Measurements from ENCODE around the gene WDR49.

DNA sequence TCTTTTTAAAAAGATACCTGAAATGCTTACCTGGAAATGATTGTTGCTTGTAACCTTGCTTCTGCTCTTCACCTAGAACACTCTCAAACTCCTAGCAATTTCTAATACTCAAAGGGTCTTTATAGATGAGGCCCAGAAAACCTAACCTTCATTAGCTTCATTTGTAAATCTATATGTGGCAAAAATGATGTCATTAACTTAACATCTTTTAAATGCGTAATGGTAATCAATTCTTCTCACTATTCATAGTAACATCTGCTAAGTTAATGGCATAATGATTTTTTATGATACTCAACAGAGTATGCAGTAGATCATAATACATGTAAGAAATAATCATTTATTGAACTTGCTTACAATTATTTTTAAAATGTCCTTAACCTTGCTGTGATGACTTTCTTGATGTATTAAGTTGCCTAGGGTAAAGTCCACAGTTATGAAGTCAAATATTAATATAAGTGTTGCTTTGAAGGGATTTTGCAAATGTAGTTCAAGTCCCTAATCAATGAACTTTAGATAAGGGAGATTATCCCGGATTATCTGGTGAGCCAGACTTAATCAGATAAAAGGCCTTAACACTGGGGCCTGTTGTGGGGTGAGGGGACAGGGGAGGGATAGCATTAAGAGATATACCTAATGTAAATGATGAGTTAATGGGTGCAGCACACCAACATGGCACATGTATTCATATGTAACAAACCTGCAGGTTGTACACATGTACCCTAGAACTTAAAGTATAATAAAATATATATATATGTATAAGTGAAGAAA lies 169.8 kb downstream of the WDR49 start:
- TF ChIP-seq, protein P1, sequence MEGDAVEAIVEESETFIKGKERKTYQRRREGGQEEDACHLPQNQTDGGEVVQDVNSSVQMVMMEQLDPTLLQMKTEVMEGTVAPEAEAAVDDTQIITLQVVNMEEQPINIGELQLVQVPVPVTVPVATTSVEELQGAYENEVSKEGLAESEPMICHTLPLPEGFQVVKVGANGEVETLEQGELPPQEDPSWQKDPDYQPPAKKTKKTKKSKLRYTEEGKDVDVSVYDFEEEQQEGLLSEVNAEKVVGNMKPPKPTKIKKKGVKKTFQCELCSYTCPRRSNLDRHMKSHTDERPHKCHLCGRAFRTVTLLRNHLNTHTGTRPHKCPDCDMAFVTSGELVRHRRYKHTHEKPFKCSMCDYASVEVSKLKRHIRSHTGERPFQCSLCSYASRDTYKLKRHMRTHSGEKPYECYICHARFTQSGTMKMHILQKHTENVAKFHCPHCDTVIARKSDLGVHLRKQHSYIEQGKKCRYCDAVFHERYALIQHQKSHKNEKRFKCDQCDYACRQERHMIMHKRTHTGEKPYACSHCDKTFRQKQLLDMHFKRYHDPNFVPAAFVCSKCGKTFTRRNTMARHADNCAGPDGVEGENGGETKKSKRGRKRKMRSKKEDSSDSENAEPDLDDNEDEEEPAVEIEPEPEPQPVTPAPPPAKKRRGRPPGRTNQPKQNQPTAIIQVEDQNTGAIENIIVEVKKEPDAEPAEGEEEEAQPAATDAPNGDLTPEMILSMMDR (IDR thresholded peaks at IDR 0.05; ENCODE audit: low read length), result no peak
- no peak for TF ChIP-seq EZH2 (IDR thresholded peaks at IDR 0.05; ENCODE audit: borderline replicate concordance, low read length)
